Tibial nerve (tissue), 4 donors: ENCODE measurements around the gene GALNT18. TPM values are rescaled to one million over a fixed set of nuclear protein-coding genes. Genes with fewer than 3 reads are reported as not detected.

Source experiments
- DNase-seq, 2 donors: peaks; one replicate each; pipeline ENCODE4 v3.0.0-alpha.2; 2019; ENCODE audit warnings: low spot score in 2 of 2
- H3K27ac ChIP-seq, 4 donors: fragments of 200-600 bp; sonication (generic) in 3 of 4; one replicate each; pipeline ENCODE4 v1.5.1; 2017 to 2019; ENCODE audit warnings: mild to moderate bottlenecking in 1 of 4
- H3K27me3 ChIP-seq, 2 donors: fragments of 200-600 bp; sonication (generic) in 1 of 2; one replicate each; pipeline versions ENCODE4 v1.5.1 to v1.6.0; 2017 to 2019
- H3K36me3 ChIP-seq, 3 donors: fragments of 200-600 bp; sonication (generic); one replicate each; pipeline ENCODE4 v1.5.1; 2018 to 2019
- H3K4me1 ChIP-seq, 4 donors: fragments of 200-600 bp; sonication (generic) in 3 of 4; one replicate each; pipeline ENCODE4 v1.5.1; 2017 to 2019
- H3K4me3 ChIP-seq, 4 donors: fragments of 200-600 bp; sonication (generic) in 3 of 4; one replicate each; pipeline ENCODE4 v1.5.1; 2017 to 2019; ENCODE audit warnings: mild to moderate bottlenecking in 1 of 4, moderate library complexity in 1 of 4
- H3K9me3 ChIP-seq, 4 donors: fragments of 200-600 bp; sonication (generic) in 3 of 4; one replicate each; pipeline ENCODE4 v1.5.1; 2017 to 2019
- EP300 ChIP-seq, 2 donors: sonication (generic); formaldehyde crosslinking; IDR thresholded peaks; one replicate each; pipeline ENCODE4 v1.6.1; 2017; ENCODE audit warnings: antibody characterized with exemption in 2 of 2, mild to moderate bottlenecking in 1 of 2
- POLR2A ChIP-seq, 2 donors: fragments of 450-650 bp; IDR thresholded peaks; one replicate each; pipeline ENCODE4 v1.6.1; 2017; ENCODE audit warnings: antibody characterized with exemption in 2 of 2, mild to moderate bottlenecking in 2 of 2, moderate library complexity in 2 of 2
- WGBS, 2 donors: methylation state at CpG; one replicate each; pipeline ENCODE4 v1.1.5; 2018; 5-methylcytosine and 5-hydroxymethylcytosine counted together
- total RNA-seq, 4 donors: library from RNA; depleted of rRNA; stranded (reverse); fragments of >200 nt; gene quantifications; one replicate each; pipeline ENCODE4 v1.1.0, GENCODE V29; 2016
- TF ChIP-seq, protein P1 (sequence below), 5 experiments: fragments of 200-600 bp in 3 of 5; fragments of 450-650 bp in 2 of 5; sonication (generic) in 3 of 5; IDR thresholded peaks; one replicate each; pipeline ENCODE4 v1.5.1; 2016 to 2019; ENCODE audit warnings: antibody characterized with exemption in 5 of 5, mild to moderate bottlenecking in 3 of 5, moderate library complexity in 2 of 5

Gene GALNT18
- total RNA-seq, 4 donors from 2014 or later, result 11.3 to 32.4 (median 23.9) TPM

DNA sequence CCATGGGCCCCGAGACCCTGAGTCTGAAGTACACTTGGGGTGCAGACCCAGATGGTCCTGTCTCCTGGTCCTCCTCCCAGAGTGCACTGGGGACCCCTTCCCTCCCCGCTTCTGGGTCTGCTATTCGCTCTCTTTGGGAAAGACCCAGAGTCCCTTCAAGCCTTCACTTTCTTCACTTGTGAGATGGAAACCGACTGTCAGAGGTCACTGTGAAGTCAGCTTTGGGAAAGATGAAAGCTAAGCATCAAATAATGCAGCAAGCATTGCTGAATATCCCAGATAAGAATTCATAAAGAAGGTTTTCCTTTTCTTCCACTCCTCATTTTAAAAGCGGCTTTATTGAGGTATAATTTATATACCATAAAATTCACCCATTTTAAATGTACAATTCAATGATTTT lies 163.8 kb downstream of the GALNT18 start:
- Histone ChIP-seq H3K27me3 (no peaks in the 10 kb centered on the region), H3K9me3 (peaks cover 0 to 3% (median 0%) of the 10 kb centered on the region in 4 donors), H3K27ac (no peak overlapping the region), H3K4me3 (no peak overlapping the region), H3K4me1 (peaks cover 0 to 7% (median 0%) of the 10 kb centered on the region in 4 donors), H3K36me3 (peaks cover 0 to 7% (median 0%) of the 10 kb centered on the region in 3 donors)
- TF ChIP-seq, protein P1, sequence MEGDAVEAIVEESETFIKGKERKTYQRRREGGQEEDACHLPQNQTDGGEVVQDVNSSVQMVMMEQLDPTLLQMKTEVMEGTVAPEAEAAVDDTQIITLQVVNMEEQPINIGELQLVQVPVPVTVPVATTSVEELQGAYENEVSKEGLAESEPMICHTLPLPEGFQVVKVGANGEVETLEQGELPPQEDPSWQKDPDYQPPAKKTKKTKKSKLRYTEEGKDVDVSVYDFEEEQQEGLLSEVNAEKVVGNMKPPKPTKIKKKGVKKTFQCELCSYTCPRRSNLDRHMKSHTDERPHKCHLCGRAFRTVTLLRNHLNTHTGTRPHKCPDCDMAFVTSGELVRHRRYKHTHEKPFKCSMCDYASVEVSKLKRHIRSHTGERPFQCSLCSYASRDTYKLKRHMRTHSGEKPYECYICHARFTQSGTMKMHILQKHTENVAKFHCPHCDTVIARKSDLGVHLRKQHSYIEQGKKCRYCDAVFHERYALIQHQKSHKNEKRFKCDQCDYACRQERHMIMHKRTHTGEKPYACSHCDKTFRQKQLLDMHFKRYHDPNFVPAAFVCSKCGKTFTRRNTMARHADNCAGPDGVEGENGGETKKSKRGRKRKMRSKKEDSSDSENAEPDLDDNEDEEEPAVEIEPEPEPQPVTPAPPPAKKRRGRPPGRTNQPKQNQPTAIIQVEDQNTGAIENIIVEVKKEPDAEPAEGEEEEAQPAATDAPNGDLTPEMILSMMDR (IDR thresholded peaks at IDR 0.05), result no peak
- TF ChIP-seq POLR2A (IDR thresholded peaks at IDR 0.05), result no peak
- no peak for TF ChIP-seq EP300 (IDR thresholded peaks at IDR 0.05)
- DNase-seq, result no peak
- WGBS, 2 donors, result 90 to 95% methylated on average over 5 of the region's 5 CpGs

DNA sequence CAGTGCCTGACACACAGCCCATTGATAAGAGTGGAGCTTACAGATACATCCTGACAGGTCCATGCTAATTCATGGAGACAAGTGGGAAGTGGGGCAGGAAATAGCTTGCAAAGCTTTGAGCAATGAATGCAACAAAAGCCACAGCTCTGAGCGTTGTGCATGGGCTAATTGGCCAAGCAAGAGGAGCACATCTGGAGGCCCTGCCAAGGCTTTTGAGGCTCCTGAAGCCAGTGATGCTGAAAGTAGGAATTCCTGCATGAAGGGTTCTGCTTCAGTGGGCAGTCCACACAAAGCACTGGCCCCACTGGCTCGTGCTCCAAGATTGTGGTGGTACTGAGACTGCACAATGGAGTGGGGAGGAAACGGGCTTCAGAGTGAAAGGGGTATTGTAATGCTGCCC lies 164.9 kb downstream of the GALNT18 start:
- no peak overlapping the region for H3K27ac ChIP-seq
- H3K36me3 ChIP-seq, result peaks cover 0 to 7% (median 0%) of the 10 kb centered on the region in 3 donors
- no peak overlapping the region for H3K4me3 ChIP-seq
- H3K27me3 ChIP-seq, result no peaks in the 10 kb centered on the region
- H3K4me1 ChIP-seq, result peaks cover 0 to 6% (median 0%) of the 10 kb centered on the region in 4 donors
- TF ChIP-seq EP300 (IDR thresholded peaks at IDR 0.05) (no peak), POLR2A (IDR thresholded peaks at IDR 0.05) (no peak)
- TF ChIP-seq, protein P1 (IDR thresholded peaks at IDR 0.05), result no peak
- 87 to 88% methylated on average over 3 of the region's 3 CpGs for WGBS, 2 donors
- no peak for DNase-seq
- H3K9me3 ChIP-seq, result peaks cover 0 to 3% (median 0%) of the 10 kb centered on the region in 4 donors

DNA sequence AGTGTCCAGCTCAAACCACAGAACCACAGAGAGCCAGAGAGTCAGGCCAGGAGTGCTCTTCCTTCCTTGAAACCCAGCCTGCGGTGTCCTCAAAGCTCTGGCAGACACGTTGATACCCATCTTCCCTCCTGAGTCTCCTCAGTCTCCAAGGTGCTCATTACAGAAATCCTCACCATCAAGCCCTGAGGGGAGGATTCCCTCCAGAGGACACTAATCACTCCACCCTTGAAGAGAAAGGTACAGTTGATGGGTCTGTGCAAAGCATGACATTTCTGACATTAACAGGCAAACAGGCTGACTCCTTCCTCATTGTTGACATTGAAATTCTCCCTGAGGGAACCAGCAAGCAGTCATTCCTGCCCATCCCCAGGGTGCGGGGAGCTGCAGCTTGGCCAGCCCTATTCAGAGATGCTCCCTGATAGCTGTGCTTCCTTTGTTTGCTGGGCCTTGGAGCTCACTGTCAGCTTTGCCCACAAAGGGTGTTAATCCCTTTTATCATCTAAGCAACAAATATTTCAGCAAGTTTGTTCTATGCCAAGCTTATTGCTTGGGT lies 167.1 kb downstream of the GALNT18 start:
- TF ChIP-seq, protein P1 (IDR thresholded peaks at IDR 0.05), result no peak
- TF ChIP-seq EP300 (IDR thresholded peaks at IDR 0.05) (no peak), POLR2A (IDR thresholded peaks at IDR 0.05) (no peak)

DNA sequence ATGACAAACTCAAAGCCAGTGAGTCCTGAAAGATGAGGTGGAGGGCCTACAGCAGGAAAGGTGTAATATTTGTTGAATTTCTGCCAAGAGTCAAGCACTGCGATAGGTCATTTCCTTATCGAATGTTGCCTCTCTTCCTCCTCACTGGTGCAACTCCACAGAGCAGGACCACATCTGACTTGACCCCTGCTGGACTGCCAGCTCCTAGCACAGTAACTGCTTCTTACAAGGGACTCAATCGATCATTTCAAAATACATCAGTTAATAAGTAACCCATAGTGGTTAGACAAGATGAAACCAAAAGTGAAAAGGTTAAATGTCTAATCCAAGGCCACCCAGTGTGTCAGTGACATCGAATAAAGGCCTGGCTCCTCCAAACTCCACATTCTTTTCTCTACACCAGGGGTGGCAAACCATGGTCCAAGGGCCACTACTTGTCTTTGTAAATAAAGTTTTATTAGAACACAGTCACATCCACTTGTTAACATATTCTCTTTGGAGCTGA lies 170.3 kb downstream of the GALNT18 start:
- TF ChIP-seq, protein P1 (IDR thresholded peaks at IDR 0.05), result no peak
- TF ChIP-seq POLR2A (IDR thresholded peaks at IDR 0.05) (no peak), EP300 (IDR thresholded peaks at IDR 0.05) (no peak)
- DNase-seq, result no peak
- Histone ChIP-seq H3K36me3 (no peaks in the 10 kb centered on the region), H3K27me3 (no peaks in the 10 kb centered on the region), H3K4me1 (no peaks in the 10 kb centered on the region), H3K9me3 (no peaks in the 10 kb centered on the region), H3K27ac (no peak overlapping the region), H3K4me3 (no peak overlapping the region)
- WGBS, 2 donors, result 68 to 77% methylated on average over 4 of the region's 4 CpGs

More for the DNA sequence above, 167.1 kb downstream of the GALNT18 start:
- no peak overlapping the region for H3K27ac ChIP-seq
- H3K27me3 ChIP-seq, result no peaks in the 10 kb centered on the region
- no peak overlapping the region for H3K4me3 ChIP-seq
- 76 to 83% methylated on average over 3 of the region's 3 CpGs for WGBS, 2 donors
- no peak for DNase-seq
- no peaks in the 10 kb centered on the region for H3K4me1 ChIP-seq
- H3K36me3 ChIP-seq, result no peaks in the 10 kb centered on the region
- H3K9me3 ChIP-seq, result peaks cover 0 to under 1% (median 0%) of the 10 kb centered on the region in 4 donors

DNA sequence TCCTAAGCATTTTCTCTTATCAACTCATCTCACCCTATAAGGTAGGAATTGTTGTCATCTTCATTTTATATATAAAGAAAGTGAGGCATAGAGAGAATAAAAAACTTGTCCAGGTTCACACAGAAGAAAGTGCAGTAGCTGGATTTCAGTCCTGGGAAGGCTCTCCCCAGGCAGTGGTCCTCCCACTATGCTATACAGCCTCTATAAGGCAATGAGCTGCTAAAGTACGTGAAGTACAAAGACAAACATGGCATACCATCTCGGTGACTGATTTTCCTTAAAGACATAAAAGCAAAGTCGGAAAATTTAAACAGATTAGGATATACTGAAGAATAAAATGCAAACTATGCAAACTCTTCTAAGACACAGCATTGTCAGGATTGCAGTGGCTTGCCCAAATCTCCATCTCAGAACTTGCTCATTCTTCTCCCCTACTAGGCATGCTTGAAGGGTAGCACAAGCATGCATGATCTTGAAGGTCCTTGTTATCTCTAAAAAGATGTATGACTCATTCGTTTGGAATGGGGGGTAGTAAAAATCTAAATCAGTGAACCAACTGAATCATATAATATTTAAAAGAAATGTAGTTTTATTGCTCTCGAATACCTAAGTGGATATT lies 171.0 kb downstream of the GALNT18 start:
- TF ChIP-seq, protein P1 (IDR thresholded peaks at IDR 0.05), result no peak
- TF ChIP-seq EP300 (IDR thresholded peaks at IDR 0.05) (no peak), POLR2A (IDR thresholded peaks at IDR 0.05) (no peak)
- WGBS, 2 donors, result 66 to 68% methylated on average over 5 of the region's 5 CpGs
- H3K27me3 ChIP-seq, result no peaks in the 10 kb centered on the region
- no peaks in the 10 kb centered on the region for H3K4me1 ChIP-seq
- H3K9me3 ChIP-seq, result no peaks in the 10 kb centered on the region
- no peaks in the 10 kb centered on the region for H3K36me3 ChIP-seq
- H3K4me3 ChIP-seq, result no peak overlapping the region
- H3K27ac ChIP-seq, result no peak overlapping the region
- no peak for DNase-seq
